GDM1 (cell line): ENCODE results near the gene CC2D1B.
"Not testable (repeated sequence)": the region's sequence is repeated elsewhere in the genome, so short reads cannot be mapped to it uniquely, and the experiment has no call there.

Experiments
- DNase-seq: peaks from one replicate; lab custom pipeline; 2025; lab: John Stamatoyannopoulos, UW

CC2D1B gene

DNA sequence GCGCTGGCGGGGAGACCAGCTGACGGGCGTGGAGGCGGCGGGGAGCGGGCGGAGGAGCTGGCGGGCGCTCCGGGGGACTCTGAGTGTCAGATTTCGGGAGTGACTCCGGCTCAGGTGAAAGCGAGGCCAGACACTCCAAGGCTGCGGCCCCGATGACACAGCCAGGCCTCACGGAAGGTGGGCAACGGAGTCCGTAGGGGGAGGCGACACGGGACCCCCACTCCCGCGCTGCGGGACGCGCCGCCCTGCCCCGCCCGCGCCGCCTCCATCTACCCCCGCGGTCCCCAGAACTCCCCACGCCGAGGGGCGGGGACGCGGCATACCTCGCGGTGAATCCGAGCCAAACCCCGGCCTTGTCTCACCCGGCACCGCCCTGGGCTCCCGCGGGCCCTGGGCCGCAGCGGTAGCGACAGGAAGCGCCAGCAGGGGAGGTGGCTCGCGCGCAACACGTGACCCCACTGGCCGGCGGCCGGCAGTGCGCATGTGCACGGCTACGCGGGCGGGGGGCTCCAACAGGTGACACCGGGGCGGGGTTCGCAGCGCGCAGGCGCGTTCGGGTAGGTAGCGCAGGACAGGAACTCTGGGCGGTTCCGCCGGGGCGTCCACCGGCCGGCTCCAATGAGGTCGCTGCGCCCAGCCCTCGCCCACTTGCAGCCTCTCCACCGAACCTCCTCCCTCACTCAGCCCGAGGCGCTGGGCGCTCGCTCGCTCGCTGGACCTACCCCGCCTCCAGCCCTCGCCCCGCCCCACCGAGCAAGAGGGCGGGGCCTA lies at the start of gene CC2D1B:
Gene CC2D1B (minus strand): TSS at position 460 of the 771 bp plus-strand sequence. CDS start 1,585 bp downstream, outside the sequence.
- peak; percentile 98 for DNase-seq

GRCh38 chr1:52414942-52415341 lies 48.9 kb upstream of the CC2D1B start:
- no peak for DNase-seq

GRCh38 chr1:52413410-52413989 lies 47.5 kb upstream of the CC2D1B start:
- no peak for DNase-seq

GRCh38 chr1:52404975-52405338 lies 39.0 kb upstream of the CC2D1B start:
- no peak for DNase-seq

GRCh38 chr1:52404116-52404974 lies 38.3 kb upstream of the CC2D1B start, which contains the start of the genes ORC1 and PRPF38A:
Gene ORC1, minus strand, starts transcription at chr1:52404423. Its CDS starts 2,200 bp downstream, at chr1:52402223.
Gene PRPF38A, plus strand, starts transcription at chr1:52404602. Its CDS starts 148 bp downstream, at chr1:52404750.
- DNase-seq, result peak; percentile 96

DNA sequence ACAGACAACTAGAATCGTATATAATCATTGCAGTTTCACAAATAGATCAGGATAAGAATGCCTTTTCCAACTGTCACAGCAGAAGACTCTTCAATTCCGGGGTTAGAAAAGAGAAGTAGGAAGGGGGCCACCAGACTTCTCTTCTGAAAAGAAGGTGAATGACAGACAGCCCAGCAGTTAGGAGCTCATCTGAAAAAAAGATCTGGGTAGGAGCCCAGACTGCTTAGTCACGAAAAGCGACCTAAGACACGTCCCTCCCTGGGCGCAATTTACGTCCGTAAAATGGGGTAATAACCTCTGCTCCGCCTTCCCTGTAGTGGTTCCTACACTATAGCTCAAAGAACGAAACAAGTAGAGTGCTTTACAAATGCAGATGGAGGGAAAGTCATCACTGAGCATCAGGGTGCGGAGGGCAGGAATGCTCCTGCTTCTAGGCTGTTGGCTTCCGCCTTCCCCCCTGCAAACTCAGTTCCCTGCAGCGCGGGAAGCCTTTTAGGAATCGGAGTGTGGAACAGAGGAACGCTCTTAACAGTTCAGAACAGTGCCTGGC lies 37.6 kb upstream of the CC2D1B start:
- DNase-seq, result peak; percentile 42

GRCh38 chr1:52402860-52403240 lies 36.8 kb upstream of the CC2D1B start:
- DNase-seq, result no peak

GRCh38 chr1:52400131-52400530 lies 34.1 kb upstream of the CC2D1B start:
- DNase-seq, result no peak

GRCh38 chr1:52399629-52400028 lies 33.6 kb upstream of the CC2D1B start:
- no peak for DNase-seq

DNA sequence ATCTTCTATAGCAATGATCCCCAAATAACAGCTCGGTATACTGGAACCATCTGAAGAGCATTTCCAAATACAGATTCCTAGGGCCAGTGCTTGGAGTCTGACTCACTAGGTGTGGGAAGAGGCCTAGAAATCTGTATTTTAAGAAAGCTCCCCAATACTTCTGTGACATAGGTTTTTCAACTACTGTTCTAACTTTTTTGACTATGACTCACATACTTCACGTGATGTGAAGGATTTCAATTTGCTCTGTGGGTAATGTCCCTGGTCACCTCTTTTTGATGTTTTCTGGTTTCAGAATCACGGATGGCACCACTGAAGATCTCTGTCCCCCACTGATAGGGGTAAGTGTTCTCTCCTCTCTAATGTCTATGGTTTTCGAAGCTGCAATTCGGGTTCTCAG lies 27.2 kb upstream of the CC2D1B start:
- no peak for DNase-seq

DNA sequence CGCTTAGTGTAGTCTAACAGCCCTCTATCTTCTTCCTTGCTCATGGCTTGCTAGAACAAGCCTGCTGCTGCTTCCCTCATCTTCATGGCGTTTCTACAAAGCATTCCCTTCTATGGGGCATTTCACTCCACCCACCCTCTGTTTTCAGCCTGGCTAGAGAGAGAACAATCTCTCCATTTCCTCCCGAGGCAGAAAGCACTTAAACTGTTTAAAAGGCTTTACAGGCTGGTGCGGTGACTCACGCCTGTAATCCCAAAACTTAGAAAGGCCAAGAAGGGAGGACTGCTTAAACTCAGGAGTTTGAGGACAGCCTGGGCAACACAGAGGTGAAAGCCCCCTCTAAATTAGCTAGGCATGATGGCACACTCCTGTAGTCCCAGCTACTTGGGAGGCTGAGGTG lies 20.5 kb upstream of the CC2D1B start:
- no peak for DNase-seq

DNA sequence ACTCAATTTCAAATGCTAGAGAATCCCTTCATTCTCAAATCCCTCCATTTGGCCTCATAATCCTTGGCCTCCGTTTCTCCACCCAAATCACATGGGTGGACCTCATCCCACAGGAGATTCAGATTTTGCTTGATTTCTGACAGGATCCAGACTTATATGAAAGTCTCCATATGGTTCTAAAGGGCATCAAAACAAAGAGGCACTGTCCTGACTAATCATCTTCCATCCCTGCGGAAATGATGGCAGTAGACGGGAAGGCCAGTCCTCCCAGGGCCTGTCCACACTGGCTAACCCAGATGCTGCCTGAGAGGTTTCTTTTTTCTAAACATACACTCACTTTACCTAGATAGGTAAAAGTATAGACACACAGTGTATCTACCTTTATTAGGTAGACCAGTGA lies 19.4 kb upstream of the CC2D1B start:
- DNase-seq, result no peak

- DNase-seq, result not testable (repeated sequence)
Observed at GRCh38 chr1:52369851-52370250, 3.8 kb upstream of the CC2D1B start.

DNA sequence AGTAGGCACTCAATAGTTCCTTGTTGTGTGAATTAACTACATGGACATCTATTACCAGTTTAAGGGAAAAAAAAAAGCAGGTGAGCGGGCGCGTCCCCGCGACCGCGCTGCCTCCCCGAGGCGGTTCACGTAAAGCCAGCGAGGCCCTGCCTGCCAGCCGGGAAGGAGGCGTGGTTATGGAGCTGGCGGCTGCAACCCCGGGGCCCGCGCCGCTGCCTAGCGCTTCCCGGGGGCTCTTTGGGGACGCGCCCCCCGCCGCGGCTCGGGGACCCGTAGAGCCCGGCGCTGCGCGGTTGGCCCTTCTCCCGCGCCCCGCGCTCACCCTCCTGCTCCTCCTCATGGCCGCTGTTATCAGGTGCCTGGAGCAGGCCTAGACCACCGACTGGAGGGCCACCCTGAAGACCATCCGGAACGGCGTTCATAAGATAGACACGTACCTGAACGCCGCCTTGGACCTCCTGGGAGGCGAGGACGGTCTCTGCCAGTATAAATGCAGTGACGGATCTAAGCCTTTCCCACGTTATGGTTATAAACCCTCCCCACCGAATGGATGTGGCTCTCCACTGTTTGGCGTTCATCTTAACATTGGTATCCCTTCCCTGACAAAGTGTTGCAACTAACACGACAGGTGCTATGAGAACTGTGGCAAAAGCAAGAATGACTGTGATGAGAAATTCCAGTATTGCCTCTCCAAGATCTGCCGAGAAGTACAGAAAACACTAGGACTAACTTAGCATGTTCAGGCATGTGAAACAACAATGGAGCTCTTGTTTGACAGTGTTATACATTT lies 2.6 kb upstream of the CC2D1B start:
- no peak for DNase-seq

- DNase-seq, result no peak
Observed at GRCh38 chr1:52367272-52367671, 1.3 kb upstream of the CC2D1B start.

GRCh38 chr1:52366517-52366827 lies 467 bp upstream of the CC2D1B start:
- DNase-seq, result no peak

DNA sequence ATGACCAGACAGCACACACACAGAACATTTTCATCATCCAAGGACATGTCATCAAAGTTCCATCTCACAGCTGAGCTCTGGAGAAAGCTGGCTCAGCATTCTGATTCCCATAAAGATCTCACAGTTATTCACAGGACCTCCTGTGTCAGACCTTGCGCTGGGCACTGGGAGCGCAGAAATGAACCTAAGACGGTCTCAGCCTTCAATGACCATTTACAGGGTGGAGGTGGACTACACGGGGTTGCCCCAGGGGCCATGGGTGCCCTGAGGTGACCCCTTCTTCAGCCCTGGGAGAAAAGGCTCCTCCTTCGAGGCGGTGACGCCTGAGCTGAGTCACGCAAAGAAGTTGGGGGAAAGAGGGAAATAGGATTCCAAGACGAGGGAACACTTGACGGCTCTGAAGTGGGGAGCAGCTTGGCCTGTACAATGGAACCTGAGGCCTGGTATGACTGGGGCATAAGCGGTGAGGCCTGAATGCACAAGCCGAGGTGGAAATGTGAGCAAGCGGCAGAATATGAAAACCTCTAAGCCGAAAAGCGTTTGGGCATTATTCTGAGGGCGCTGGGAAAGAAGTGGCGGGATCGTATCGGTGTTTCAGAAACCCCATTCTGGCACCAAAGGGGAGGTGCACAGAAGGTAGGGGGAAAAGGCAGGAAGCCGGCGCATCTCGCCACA lies 797 bp downstream of the CC2D1B start:
- no peak for DNase-seq

GRCh38 chr1:52364235-52364839 lies 1.7 kb downstream of the CC2D1B start:
- DNase-seq, result no peak

DNA sequence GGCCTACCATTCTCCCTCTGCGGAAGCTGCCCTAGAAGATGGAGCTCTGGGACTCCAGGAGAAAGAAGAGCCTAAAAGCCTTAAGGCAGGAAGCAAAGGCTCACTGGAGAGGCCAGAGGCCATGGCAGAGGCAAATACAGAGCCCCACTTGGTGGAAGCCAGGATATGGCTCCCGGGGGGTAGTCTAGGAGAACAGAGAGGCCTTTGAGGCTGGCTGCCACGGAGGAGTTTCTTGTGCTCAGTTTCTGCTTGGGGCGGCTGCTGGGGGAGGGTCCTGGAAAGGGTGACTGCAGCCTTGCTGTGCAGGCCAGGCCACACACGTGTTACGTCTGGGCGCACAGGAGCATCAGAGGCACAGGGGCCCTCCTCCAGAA lies 5.4 kb downstream of the CC2D1B start:
- DNase-seq, result no peak

GRCh38 chr1:52359676-52360594 lies 6.1 kb downstream of the CC2D1B start:
- no peak for DNase-seq
